GM19467 (cell line): Measurements from ENCODE around the gene KDM5B.
"Not testable (repeated sequence)": the region's sequence is repeated elsewhere in the genome, so short reads cannot be mapped to it uniquely, and the experiment has no call there.

Source experiments
- ATAC-seq: cut with Tn5 transposase; IDR thresholded peaks from one replicate; pipeline ENCODE4 v1.9.1; 2021; ENCODE audit warnings: mild to moderate bottlenecking, moderate library complexity; ENCODE audit not compliant: unreplicated experiment

KDM5B gene

GRCh38 chr1:202815120-202815519, 6.9 kb upstream of the KDM5B start:
- ATAC-seq: no peak

GRCh38 chr1:202812176-202813026, 4.2 kb upstream of the KDM5B start:
- ATAC-seq: no peak

DNA sequence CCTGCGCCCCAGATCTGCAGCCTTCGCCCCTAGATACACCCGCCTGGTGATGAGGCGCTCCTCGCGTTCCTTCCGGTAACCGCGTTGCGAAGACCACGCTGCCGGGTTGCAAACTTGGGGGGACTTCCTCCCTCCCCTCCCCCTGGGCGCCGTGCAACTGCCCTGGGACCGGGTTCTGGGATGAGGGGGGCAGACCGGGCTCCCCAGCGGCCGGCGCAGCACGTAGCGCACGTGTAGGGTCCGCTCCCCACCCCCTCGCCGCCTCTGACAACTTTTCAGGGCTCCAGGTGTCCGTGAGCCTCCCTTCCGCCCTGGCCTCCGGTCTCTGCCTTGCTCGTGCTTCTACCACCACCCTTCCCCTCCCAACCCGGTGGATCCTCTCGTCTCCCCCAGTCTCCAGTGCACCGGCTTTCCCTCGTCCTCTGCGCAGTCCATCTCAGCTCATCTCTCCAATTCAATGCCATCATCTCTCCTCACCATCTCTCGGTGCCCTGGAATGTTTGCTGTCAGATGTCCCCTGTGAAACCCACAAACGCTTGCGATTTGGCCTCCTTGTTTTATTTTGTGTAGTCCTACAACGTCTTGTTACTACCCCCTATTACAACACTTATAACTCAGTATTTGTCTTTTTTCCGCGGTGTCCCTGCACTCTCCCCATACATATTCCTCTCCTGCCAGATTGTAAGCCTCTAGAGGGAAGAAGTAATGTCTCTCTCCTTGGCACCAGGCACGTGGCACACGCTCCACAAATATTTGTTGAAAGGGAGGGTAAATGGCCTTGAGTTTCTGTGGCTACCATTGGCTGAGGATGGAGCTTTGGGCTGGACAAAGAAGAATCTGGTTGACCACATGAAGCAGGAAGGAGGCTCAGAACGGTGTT, 3.3 kb upstream of the KDM5B start:
- ATAC-seq: no peak

DNA sequence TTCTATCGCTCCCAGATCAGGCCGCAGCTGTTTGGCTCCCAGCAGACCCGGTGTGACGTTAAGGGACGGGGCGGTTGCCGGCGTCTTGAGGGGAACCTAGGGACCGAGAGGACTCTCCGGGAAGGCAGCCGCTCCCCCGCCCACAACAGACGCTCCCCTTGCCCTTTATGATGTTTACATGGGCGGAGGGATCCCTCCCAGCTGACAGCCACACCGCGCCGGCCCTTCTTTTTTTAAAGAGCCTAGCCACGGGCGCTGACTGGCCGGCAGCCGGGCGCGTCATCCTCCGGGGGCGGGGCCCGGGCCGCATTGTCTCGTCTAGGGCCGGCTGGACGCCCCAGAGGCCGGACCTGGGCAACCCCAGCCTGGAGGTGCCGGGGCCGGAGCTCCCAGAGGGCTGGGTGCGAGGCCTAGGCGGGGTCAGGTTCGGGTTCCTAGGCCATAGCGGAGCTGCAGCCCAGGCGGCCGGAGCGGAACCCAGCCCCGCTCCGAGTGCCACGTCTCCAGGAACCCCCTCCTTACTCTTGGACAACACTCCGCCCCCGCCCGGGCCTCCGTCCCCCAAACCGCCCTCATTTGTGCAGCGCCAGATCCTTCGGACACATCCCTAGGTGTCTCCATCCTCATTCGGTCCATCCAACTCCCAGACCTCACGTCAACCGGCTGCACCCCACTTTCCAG, 2.5 kb upstream of the KDM5B start, which contains the start of gene PCAT6:
Gene PCAT6 (plus strand): TSS at position 340 of the 681 bp plus-strand sequence.
- peak; percentile 72 for ATAC-seq

- no peak for ATAC-seq
Observed at GRCh38 chr1:202810193-202810614, 2.0 kb upstream of the KDM5B start.

DNA sequence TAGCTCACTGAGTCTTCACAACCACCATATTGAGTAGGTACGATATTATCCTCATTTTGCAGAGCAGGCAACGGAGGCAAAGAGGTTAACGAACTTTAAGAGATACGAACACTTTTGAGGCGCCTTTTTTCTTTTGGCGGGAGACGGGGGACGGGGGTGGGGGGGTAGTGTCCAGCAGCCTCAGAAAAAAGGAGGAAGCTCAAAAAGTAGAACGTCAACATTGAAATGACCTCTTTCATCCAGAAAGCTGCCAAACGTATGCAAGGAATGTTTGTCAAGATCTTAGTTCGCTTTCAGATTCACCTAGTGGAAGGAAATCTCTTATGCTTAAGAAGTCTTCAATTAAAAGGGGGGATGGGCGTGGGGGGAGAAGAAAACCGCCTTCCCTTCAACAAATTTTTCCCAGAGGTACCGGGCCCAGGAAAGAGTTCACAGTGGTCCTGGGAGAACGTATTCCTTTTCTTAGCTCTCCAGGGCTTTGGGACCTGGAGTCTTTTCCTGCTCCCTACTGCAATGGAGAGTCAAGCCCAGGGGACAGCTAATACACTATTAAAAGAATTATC, 1.5 kb upstream of the KDM5B start:
- ATAC-seq: no peak

GRCh38 chr1:202807451-202807925, 733 bp downstream of the KDM5B start:
- no peak for ATAC-seq

GRCh38 chr1:202806845-202807450, 1.3 kb downstream of the KDM5B start:
- no peak for ATAC-seq

DNA sequence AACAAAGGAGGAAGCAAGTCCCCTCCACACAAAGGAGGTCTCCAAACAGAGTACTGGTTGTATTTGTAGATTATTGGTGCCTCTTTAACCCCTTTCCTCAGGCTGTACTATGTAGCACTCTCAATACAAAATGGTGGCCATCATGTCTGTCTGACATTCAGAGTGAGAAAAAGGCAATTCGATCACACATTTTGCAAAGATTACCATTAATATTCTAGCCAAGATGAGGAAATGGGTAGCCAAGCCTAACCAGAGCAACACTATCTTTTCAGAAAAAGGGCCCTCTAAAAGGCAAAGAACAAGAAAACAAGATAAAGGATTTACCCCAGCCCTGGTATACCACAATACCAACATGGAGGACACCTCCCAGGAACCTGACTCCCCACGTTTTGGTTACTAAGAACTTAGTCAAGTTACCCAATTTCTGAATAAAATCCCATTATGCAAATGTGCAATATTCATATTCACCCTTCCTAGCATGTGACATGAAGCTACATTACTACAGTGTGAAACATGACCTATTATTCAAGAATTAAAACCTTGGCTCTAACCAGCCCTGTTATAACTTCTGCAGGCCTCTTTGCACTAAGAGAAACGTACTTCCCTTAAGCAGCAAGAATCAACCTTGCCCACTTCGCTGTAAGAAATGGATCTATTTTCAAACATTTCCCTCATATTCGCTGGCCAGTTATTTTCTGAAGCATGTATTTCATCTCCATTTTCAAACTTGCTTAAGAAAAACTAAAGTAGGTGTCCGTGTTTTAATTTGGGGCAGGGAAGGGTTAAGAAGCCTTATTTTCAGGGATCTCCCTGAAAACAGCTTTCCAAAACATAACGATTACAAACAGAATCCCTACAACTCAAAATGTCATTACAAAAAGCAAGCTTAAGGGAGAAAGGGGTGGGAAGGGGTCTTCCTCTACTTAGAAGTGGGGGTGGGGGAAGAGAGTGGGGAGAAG, 2.1 kb downstream of the KDM5B start:
- no peak for ATAC-seq

- ATAC-seq: no peak
Observed at GRCh38 chr1:202804126-202804525, 4.1 kb downstream of the KDM5B start.

DNA sequence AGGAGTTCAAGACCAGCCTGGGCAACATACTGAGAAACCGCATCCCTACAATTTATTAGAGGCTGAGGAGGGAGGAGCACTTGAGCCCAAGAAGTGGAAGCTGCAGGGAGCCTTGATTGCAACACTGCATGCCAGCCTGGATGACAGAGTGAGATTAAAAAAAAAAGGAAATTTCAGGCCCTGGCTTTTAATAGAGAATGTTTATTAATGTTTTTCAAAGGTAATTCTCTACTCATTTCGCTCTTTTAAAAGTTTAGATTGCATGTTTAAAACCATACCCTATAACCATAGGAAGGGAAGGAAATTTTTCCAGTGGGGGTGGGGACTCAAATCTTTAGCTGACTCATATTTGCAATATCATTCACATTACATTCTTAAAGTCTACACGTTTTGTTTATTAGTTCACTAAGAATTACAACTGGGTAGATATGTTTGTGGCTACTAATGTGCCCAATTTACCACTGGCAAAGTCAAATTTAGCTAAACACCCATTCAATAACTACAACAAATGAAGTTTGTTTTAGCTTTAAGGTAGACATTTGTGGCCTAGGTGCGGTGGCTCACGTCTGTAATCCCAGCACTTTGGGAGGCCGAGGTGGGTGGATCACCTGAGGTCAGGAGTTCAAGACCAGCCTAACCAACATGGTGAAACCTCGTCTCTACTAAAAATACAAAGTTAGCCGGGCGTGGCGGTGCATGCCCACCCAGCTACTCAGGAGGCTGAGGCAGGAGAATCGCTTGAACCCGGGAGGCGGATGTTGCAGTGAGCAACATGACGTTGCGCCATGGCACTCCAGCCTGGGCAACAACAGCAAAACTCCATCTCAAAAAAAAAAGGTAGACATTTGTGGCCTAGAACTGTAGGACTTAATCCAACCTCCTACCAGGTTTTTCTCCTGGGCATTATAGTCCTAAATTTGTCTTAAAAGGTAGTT, 5.0 kb downstream of the KDM5B start:
- no peak for ATAC-seq

DNA sequence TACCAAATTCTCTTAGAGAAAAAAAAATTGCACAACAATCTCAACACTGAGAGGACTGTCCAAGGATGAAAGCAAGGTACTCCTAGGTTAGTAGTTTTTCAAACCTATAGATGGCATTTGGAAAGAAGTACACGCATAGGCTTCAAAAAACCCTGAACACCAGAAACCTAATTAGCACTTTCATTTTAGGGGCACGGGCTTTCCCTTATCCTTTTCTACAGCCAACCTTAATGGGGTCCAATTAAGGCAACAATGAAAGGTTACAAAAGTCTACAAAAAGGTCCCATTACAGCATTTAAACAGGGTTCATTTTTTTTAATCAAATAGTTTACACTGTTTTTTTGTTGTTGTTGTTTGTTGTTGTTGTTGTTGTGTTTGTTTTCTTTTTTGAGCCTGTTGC, 6.2 kb downstream of the KDM5B start:
- no peak for ATAC-seq

GRCh38 chr1:202801175-202801574, 7.0 kb downstream of the KDM5B start:
- no peak for ATAC-seq

DNA sequence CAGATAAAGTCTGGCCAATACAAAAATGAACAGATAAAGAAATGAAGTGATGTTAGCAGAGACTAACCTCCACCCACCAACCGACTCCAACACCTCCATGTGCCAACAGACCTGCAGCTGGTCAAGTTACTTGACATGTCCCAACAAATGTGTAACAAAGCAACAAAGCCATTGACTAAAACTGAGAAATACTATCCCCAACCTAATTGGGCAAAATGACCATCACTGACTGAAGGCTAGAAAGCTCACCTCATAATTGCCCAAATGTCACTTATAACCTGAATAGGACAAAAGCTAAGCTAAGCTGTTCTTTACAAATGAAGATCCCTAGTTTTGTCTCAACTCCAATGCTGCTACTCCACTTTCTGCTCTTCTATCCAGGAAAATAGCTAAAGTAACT, 7.5 kb downstream of the KDM5B start:
- ATAC-seq: no peak

DNA sequence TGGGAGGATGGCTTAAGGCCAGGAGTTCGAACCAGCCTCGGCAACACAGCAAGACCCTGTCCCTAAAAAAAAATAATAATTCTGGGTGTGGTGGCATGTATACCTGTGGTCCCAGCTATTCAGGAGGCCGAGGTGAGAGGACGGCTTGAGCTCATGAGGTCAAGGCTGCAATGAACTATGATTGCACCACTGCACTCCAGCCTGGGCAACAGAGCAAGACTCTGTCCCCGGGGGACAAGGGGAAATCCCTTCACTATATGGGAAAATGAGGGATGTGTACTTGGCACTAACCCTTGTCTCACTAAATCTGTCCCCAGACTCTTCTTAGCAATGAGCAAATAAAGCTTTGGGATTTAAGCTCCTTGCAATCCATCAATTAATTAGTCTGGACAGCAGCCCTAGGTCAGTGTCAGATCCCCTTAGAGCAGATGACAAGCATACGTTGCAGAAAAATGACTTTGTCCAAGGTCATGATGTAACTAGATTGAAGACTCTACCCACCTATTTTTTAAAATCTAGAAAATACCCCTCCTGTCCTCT, 9.4 kb downstream of the KDM5B start:
- no peak for ATAC-seq

DNA sequence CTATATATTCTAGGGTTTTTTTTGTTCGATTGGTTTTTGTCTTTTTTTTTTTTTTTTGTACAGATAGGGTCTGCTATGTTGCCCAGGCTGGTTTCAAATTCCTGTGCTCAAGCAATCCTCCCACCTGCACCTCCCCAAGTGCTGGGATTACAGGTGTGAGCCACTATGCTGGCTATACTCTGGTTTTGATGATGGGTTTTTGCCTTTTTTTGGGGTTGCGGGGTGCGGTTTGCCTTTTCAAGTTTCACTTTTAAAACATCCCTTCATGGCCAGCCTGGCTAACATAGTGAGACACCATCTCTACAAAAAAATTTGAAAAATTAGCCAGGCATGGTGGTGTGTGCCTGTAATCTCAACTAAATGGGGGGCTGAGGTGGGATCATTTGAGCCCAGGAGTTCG, 10.0 kb downstream of the KDM5B start:
- ATAC-seq: no peak

DNA sequence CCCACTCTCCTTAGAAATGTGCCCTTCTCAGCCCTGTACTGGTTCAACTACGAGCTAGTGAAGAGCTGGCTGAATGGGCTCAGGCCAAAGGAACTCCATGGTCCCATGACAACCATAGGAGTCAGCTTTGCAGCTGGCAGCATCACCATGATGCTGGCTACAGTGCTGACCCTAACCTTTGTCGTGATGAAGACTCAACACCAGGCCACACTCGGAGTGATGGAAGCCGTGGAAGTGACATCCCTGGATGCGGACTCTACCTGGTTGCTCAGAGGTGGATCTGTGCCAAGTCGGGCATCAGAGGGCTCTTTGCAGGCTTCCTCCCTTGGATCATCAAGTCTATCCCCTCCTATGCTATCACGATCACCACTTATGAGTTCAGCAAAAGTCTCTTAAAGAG, 11.6 kb downstream of the KDM5B start:
- no peak for ATAC-seq

- ATAC-seq: not testable (repeated sequence)
Observed at GRCh38 chr1:202794931-202795330, 13.3 kb downstream of the KDM5B start.
